Neural cell (in vitro differentiated cells): ENCODE data around the gene POLR1A. TPM values are rescaled to one million over a fixed set of nuclear protein-coding genes. Genes with fewer than 3 reads are reported as not detected.

Experiments used
- H2AFZ ChIP-seq: fragments of 200-600, 300-800 bp; sonication (generic), shearing (Covaris generic); 2 replicates; pipeline ENCODE4 v1.6.0; 2014; ENCODE audit warnings: low read depth, mild to moderate bottlenecking, antibody characterized with exemption, low read length, moderate library complexity
- H3F3A ChIP-seq: fragments of 200-600 bp; shearing (Covaris generic); 2 replicates; pipeline ENCODE4 v1.6.1; 2016; ENCODE audit warnings: mild to moderate bottlenecking, moderate library complexity, mixed read lengths, antibody characterized with exemption, low read length; ENCODE audit not compliant: insufficient read depth, poor library complexity, severe bottlenecking
- H3K27ac ChIP-seq: fragments of 200-600, 300-800 bp; sonication (generic), shearing (Covaris generic); 2 replicates; pipeline ENCODE4 v1.5.1; 2014; ENCODE audit warnings: mild to moderate bottlenecking, low read length, moderate library complexity
- H3K27me3 ChIP-seq: fragments of 300-800, 200-600 bp; sonication (generic), shearing (Covaris generic); 2 replicates; pipeline ENCODE4 v1.6.0; 2014; ENCODE audit warnings: mild to moderate bottlenecking, low read depth, low read length, moderate library complexity; ENCODE audit not compliant: insufficient read depth
- H3K36me3 ChIP-seq: fragments of 300-800, 200-600 bp; sonication (generic), shearing (Covaris generic); 2 replicates; pipeline ENCODE4 v1.5.1; 2014; ENCODE audit warnings: mild to moderate bottlenecking, antibody characterized with exemption, low read length, moderate library complexity; ENCODE audit not compliant: insufficient read depth
- H3K4me2 ChIP-seq: fragments of 300-800, 200-600 bp; sonication (generic), shearing (Covaris generic); 2 replicates; pipeline ENCODE4 v1.6.0; 2014; ENCODE audit warnings: mild to moderate bottlenecking, low read length
- H3K4me3 ChIP-seq: fragments of 300-800, 200-600 bp; sonication (generic), shearing (Covaris generic); 2 replicates; pipeline ENCODE4 v1.5.1; 2014; ENCODE audit warnings: mild to moderate bottlenecking, low read length, moderate library complexity
- H3K79me2 ChIP-seq: fragments of 200-600 bp; shearing (Covaris generic); replicated peaks from 2 replicates; pipeline ENCODE4 v1.6.0; 2014; ENCODE audit warnings: mild to moderate bottlenecking, low read length, moderate library complexity; ENCODE audit not compliant: insufficient read depth
- H3K9ac ChIP-seq: fragments of 300-800, 200-600 bp; sonication (generic), shearing (Covaris generic); 2 replicates; pipeline ENCODE4 v1.6.1; 2016; ENCODE audit warnings: mild to moderate bottlenecking, low read length, mixed read lengths
- H3K9me2 ChIP-seq: fragments of 200-600 bp; shearing (Covaris generic); 2 replicates; pipeline ENCODE4 v1.6.1; 2016; ENCODE audit warnings: mild to moderate bottlenecking, low read length, mixed read lengths; ENCODE audit not compliant: insufficient read depth
- H3K9me3 ChIP-seq: fragments of 200-600, 300-800 bp; sonication (generic), shearing (Covaris generic); 2 replicates; pipeline ENCODE4 v1.6.1; 2016; ENCODE audit warnings: mild to moderate bottlenecking, mixed run types, low read length, moderate library complexity, mixed read lengths
- H4K20me1 ChIP-seq: fragments of 200-600 bp; shearing (Covaris generic); 2 replicates; pipeline ENCODE4 v1.6.1; 2016; ENCODE audit warnings: mild to moderate bottlenecking, mixed run types; ENCODE audit not compliant: insufficient read depth
- EP300 ChIP-seq: fragments of 450-650 bp; conservative IDR thresholded peaks from 2 replicates; pipeline ENCODE4 v1.6.1; 2014; ENCODE audit warnings: antibody characterized with exemption, mild to moderate bottlenecking, moderate library complexity; ENCODE audit not compliant: poor library complexity, severe bottlenecking
- EZH2 ChIP-seq: fragments of 200-600, 300-800 bp; shearing (Covaris generic), sonication (generic); IDR thresholded peaks from 2 replicates; pipeline ENCODE4 v1.6.1; 2014; ENCODE audit warnings: antibody characterized with exemption, low read length, borderline replicate concordance, mild to moderate bottlenecking; ENCODE audit not compliant: insufficient read depth, poor library complexity, severe bottlenecking
- MXI1 ChIP-seq: fragments of 450-650 bp; conservative IDR thresholded peaks from 2 replicates; pipeline ENCODE4 v1.6.1; 2014; ENCODE audit warnings: antibody characterized with exemption, mild to moderate bottlenecking; ENCODE audit not compliant: poor library complexity, severe bottlenecking
- POLR2AphosphoS5 ChIP-seq: IDR thresholded peaks from 2 replicates; pipeline ENCODE4 v1.6.1; 2012
- RAD21 ChIP-seq: fragments of 450-650 bp; conservative IDR thresholded peaks from 2 replicates; pipeline ENCODE4 v1.6.1; 2014; ENCODE audit warnings: antibody characterized with exemption, mild to moderate bottlenecking, moderate library complexity
- SMC3 ChIP-seq: fragments of 450-650 bp; conservative IDR thresholded peaks from 2 replicates; pipeline ENCODE4 v1.6.1; 2014; ENCODE audit warnings: antibody characterized with exemption, mild to moderate bottlenecking, moderate library complexity; ENCODE audit not compliant: poor library complexity
- TAF1 ChIP-seq: IDR thresholded peaks from 2 replicates; pipeline ENCODE4 v1.6.1; 2012; ENCODE audit warnings: low read depth
- polyA plus RNA-seq: library from polyadenylated mRNA; depleted of rRNA; stranded (reverse); fragments of >200 nt; gene quantifications from 2 replicates; pipeline ENCODE4 v1.2.3, GENCODE V29; 2014
- TF ChIP-seq, protein P1 (sequence below): IDR thresholded peaks from 2 replicates; pipeline ENCODE4 v1.6.1; 2012; ENCODE audit warnings: borderline replicate concordance
- TF ChIP-seq, protein P2 (sequence below): fragments of 450-650 bp; IDR thresholded peaks from 2 replicates; pipeline ENCODE4 v1.5.1; 2014; ENCODE audit warnings: antibody characterized with exemption, mild to moderate bottlenecking, moderate library complexity; ENCODE audit not compliant: poor library complexity, severe bottlenecking

Gene POLR1A
- polyA plus RNA-seq, 1 donor from 2014 or later: 5.4 TPM

DNA sequence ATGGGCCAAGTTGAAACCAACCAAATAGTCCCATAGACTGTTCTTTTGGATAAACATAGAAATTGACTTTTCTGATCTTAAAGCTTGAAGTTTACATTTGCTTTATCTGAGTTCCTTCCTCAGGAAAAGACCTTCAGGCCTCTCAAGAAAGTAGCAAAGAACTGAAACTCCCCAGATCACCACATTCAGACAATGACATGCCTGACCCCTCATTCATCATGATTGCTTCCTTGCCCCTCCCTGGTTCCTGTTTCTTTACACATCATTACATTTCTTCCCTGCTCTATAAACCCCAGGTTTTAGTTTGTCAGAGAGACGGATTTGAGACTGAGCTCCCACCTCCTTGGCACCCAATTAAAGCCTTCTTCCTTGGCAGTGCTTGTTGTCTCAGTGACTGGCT is 133.3 kb downstream of the POLR1A start:
- no peaks in the 10 kb centered on the region for H4K20me1 ChIP-seq
- H3K4me3 ChIP-seq: no peak overlapping the region

DNA sequence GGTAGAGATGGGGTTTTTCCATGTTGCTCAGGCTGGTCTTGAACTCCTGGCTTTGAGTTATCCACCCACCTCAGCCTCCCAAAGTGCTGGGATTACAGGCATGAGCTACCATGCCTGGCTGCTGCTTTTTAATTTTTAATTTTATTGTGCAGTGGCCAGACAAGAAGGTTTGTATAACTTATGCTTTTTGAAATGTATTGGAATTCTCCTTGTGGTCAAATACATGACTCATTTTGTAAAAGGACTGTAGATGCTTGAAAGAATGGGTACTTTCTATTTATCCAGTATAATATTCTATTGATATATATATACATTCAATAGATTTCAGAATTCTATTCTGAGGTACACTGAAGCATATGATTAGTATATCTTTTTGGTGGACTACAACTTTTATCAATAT is 134.3 kb downstream of the POLR1A start:
- Histone ChIP-seq H3K27ac (no peak overlapping the region), H3K4me2 (no peak overlapping the region), H3K27me3 (no peaks in the 10 kb centered on the region), H3K9me3 (peaks cover 3% of the 10 kb centered on the region), H2AFZ (no peak overlapping the region), H3K9me2 (no peaks in the 10 kb centered on the region), H4K20me1 (no peaks in the 10 kb centered on the region), H3F3A (no peaks in the 10 kb centered on the region), H3K36me3 (no peaks in the 10 kb centered on the region), H3K9ac (no peak overlapping the region), H3K4me3 (no peak overlapping the region), H3K79me2 (no peaks in the 10 kb centered on the region)
- TF ChIP-seq, protein P1, sequence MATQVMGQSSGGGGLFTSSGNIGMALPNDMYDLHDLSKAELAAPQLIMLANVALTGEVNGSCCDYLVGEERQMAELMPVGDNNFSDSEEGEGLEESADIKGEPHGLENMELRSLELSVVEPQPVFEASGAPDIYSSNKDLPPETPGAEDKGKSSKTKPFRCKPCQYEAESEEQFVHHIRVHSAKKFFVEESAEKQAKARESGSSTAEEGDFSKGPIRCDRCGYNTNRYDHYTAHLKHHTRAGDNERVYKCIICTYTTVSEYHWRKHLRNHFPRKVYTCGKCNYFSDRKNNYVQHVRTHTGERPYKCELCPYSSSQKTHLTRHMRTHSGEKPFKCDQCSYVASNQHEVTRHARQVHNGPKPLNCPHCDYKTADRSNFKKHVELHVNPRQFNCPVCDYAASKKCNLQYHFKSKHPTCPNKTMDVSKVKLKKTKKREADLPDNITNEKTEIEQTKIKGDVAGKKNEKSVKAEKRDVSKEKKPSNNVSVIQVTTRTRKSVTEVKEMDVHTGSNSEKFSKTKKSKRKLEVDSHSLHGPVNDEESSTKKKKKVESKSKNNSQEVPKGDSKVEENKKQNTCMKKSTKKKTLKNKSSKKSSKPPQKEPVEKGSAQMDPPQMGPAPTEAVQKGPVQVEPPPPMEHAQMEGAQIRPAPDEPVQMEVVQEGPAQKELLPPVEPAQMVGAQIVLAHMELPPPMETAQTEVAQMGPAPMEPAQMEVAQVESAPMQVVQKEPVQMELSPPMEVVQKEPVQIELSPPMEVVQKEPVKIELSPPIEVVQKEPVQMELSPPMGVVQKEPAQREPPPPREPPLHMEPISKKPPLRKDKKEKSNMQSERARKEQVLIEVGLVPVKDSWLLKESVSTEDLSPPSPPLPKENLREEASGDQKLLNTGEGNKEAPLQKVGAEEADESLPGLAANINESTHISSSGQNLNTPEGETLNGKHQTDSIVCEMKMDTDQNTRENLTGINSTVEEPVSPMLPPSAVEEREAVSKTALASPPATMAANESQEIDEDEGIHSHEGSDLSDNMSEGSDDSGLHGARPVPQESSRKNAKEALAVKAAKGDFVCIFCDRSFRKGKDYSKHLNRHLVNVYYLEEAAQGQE: no peak
- TF ChIP-seq POLR2AphosphoS5 (no peak), TAF1 (no peak), RAD21 (no peak), SMC3 (no peak), MXI1 (no peak), EP300 (no peak), EZH2 (no peak)
- TF ChIP-seq, protein P2, sequence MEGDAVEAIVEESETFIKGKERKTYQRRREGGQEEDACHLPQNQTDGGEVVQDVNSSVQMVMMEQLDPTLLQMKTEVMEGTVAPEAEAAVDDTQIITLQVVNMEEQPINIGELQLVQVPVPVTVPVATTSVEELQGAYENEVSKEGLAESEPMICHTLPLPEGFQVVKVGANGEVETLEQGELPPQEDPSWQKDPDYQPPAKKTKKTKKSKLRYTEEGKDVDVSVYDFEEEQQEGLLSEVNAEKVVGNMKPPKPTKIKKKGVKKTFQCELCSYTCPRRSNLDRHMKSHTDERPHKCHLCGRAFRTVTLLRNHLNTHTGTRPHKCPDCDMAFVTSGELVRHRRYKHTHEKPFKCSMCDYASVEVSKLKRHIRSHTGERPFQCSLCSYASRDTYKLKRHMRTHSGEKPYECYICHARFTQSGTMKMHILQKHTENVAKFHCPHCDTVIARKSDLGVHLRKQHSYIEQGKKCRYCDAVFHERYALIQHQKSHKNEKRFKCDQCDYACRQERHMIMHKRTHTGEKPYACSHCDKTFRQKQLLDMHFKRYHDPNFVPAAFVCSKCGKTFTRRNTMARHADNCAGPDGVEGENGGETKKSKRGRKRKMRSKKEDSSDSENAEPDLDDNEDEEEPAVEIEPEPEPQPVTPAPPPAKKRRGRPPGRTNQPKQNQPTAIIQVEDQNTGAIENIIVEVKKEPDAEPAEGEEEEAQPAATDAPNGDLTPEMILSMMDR: no peak

More for the DNA sequence above, 133.3 kb downstream of the POLR1A start:
- Histone ChIP-seq H2AFZ (no peak overlapping the region), H3K4me2 (no peak overlapping the region), H3K9ac (no peak overlapping the region), H3K27me3 (no peaks in the 10 kb centered on the region), H3K27ac (no peak overlapping the region), H3K9me2 (no peaks in the 10 kb centered on the region), H3K9me3 (peaks cover 3% of the 10 kb centered on the region), H3K36me3 (no peaks in the 10 kb centered on the region), H3K79me2 (no peaks in the 10 kb centered on the region), H3F3A (no peaks in the 10 kb centered on the region)
- TF ChIP-seq MXI1 (no peak), POLR2AphosphoS5 (no peak), EZH2 (no peak), TAF1 (no peak), RAD21 (no peak), SMC3 (no peak), EP300 (no peak)
- TF ChIP-seq, protein P1: no peak
- TF ChIP-seq, protein P2: no peak
